GM23338 (cell line): Measurements from ENCODE around the gene RNF32.

Source experiments
- EZH2 ChIP-seq: fragments of 200-600 bp; sonication (generic); IDR thresholded peaks from one replicate; pipeline ENCODE4 v1.8.0; 2017; ENCODE audit warnings: antibody characterized with exemption, mild to moderate bottlenecking, low read depth; ENCODE audit not compliant: unreplicated experiment
- EZH2phosphoT487 ChIP-seq: fragments of 200-600 bp; sonication (generic); IDR thresholded peaks from one replicate; pipeline ENCODE4 v1.8.1; 2018; ENCODE audit warnings: antibody characterized with exemption; ENCODE audit not compliant: unreplicated experiment
- JUNB ChIP-seq: IDR thresholded peaks from one replicate; pipeline ENCODE4 v1.6.1; 2016; ENCODE audit warnings: antibody characterized with exemption; ENCODE audit not compliant: unreplicated experiment
- NANOG ChIP-seq: IDR thresholded peaks from 2 replicates; pipeline ENCODE4 v1.6.1; 2016; ENCODE audit warnings: antibody characterized with exemption, borderline replicate concordance
- POLR2AphosphoS5 ChIP-seq: IDR thresholded peaks from 2 replicates; pipeline ENCODE4 v1.6.1; 2016; ENCODE audit warnings: antibody characterized with exemption, low read depth
- ZNF331 ChIP-seq: fragments of 250-450 bp; sonication (Bioruptor Pico); IDR thresholded peaks from 2 replicates; pipeline ENCODE4 v1.5.0; 2020; ENCODE audit warnings: low read depth, mild to moderate bottlenecking, moderate library complexity
- TF ChIP-seq, protein P1 (sequence below), 2 experiments: fragments of 200-600 bp in 1 of 2; sonication (generic) in 1 of 2; conservative IDR thresholded peaks; 2 replicates each; pipeline versions ENCODE4 v1.5.1 to v1.6.1; 2016 to 2017; ENCODE audit warnings: antibody characterized with exemption in 2 of 2, low read depth in 2 of 2, mild to moderate bottlenecking in 2 of 2, moderate library complexity in 1 of 2
- TF ChIP-seq, protein P2 (sequence below): IDR thresholded peaks from 2 replicates; pipeline ENCODE4 v1.6.1; 2016; ENCODE audit warnings: antibody characterized with exemption
- TF ChIP-seq, protein P3 (sequence below): IDR thresholded peaks from one replicate; pipeline ENCODE4 v1.6.1; 2018; ENCODE audit warnings: antibody characterized with exemption; ENCODE audit not compliant: unreplicated experiment
- TF ChIP-seq, protein P4 (sequence below): fragments of 250-450 bp; sonication (Bioruptor Pico); IDR thresholded peaks from 2 replicates; pipeline ENCODE4 v1.5.0; 2020; ENCODE audit warnings: mild to moderate bottlenecking, moderate library complexity

GRCh38 chr7:156621652-156622051 lies 18.9 kb upstream of the RNF32 start:
- TF ChIP-seq EZH2phosphoT487 (no peak), EZH2 (no peak), ZNF331 (CRISPR knock-in tag) (no peak), POLR2AphosphoS5 (no peak), JUNB (no peak), NANOG (no peak)
- TF ChIP-seq, protein P1, sequence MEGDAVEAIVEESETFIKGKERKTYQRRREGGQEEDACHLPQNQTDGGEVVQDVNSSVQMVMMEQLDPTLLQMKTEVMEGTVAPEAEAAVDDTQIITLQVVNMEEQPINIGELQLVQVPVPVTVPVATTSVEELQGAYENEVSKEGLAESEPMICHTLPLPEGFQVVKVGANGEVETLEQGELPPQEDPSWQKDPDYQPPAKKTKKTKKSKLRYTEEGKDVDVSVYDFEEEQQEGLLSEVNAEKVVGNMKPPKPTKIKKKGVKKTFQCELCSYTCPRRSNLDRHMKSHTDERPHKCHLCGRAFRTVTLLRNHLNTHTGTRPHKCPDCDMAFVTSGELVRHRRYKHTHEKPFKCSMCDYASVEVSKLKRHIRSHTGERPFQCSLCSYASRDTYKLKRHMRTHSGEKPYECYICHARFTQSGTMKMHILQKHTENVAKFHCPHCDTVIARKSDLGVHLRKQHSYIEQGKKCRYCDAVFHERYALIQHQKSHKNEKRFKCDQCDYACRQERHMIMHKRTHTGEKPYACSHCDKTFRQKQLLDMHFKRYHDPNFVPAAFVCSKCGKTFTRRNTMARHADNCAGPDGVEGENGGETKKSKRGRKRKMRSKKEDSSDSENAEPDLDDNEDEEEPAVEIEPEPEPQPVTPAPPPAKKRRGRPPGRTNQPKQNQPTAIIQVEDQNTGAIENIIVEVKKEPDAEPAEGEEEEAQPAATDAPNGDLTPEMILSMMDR (conservative IDR thresholded peaks at IDR 0.05; ENCODE audit: low read depth in 2 of 2): no peak
- TF ChIP-seq, protein P2, sequence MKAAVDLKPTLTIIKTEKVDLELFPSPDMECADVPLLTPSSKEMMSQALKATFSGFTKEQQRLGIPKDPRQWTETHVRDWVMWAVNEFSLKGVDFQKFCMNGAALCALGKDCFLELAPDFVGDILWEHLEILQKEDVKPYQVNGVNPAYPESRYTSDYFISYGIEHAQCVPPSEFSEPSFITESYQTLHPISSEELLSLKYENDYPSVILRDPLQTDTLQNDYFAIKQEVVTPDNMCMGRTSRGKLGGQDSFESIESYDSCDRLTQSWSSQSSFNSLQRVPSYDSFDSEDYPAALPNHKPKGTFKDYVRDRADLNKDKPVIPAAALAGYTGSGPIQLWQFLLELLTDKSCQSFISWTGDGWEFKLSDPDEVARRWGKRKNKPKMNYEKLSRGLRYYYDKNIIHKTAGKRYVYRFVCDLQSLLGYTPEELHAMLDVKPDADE: no peak
- TF ChIP-seq, protein P3, sequence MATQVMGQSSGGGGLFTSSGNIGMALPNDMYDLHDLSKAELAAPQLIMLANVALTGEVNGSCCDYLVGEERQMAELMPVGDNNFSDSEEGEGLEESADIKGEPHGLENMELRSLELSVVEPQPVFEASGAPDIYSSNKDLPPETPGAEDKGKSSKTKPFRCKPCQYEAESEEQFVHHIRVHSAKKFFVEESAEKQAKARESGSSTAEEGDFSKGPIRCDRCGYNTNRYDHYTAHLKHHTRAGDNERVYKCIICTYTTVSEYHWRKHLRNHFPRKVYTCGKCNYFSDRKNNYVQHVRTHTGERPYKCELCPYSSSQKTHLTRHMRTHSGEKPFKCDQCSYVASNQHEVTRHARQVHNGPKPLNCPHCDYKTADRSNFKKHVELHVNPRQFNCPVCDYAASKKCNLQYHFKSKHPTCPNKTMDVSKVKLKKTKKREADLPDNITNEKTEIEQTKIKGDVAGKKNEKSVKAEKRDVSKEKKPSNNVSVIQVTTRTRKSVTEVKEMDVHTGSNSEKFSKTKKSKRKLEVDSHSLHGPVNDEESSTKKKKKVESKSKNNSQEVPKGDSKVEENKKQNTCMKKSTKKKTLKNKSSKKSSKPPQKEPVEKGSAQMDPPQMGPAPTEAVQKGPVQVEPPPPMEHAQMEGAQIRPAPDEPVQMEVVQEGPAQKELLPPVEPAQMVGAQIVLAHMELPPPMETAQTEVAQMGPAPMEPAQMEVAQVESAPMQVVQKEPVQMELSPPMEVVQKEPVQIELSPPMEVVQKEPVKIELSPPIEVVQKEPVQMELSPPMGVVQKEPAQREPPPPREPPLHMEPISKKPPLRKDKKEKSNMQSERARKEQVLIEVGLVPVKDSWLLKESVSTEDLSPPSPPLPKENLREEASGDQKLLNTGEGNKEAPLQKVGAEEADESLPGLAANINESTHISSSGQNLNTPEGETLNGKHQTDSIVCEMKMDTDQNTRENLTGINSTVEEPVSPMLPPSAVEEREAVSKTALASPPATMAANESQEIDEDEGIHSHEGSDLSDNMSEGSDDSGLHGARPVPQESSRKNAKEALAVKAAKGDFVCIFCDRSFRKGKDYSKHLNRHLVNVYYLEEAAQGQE: no peak
- TF ChIP-seq, protein P4, sequence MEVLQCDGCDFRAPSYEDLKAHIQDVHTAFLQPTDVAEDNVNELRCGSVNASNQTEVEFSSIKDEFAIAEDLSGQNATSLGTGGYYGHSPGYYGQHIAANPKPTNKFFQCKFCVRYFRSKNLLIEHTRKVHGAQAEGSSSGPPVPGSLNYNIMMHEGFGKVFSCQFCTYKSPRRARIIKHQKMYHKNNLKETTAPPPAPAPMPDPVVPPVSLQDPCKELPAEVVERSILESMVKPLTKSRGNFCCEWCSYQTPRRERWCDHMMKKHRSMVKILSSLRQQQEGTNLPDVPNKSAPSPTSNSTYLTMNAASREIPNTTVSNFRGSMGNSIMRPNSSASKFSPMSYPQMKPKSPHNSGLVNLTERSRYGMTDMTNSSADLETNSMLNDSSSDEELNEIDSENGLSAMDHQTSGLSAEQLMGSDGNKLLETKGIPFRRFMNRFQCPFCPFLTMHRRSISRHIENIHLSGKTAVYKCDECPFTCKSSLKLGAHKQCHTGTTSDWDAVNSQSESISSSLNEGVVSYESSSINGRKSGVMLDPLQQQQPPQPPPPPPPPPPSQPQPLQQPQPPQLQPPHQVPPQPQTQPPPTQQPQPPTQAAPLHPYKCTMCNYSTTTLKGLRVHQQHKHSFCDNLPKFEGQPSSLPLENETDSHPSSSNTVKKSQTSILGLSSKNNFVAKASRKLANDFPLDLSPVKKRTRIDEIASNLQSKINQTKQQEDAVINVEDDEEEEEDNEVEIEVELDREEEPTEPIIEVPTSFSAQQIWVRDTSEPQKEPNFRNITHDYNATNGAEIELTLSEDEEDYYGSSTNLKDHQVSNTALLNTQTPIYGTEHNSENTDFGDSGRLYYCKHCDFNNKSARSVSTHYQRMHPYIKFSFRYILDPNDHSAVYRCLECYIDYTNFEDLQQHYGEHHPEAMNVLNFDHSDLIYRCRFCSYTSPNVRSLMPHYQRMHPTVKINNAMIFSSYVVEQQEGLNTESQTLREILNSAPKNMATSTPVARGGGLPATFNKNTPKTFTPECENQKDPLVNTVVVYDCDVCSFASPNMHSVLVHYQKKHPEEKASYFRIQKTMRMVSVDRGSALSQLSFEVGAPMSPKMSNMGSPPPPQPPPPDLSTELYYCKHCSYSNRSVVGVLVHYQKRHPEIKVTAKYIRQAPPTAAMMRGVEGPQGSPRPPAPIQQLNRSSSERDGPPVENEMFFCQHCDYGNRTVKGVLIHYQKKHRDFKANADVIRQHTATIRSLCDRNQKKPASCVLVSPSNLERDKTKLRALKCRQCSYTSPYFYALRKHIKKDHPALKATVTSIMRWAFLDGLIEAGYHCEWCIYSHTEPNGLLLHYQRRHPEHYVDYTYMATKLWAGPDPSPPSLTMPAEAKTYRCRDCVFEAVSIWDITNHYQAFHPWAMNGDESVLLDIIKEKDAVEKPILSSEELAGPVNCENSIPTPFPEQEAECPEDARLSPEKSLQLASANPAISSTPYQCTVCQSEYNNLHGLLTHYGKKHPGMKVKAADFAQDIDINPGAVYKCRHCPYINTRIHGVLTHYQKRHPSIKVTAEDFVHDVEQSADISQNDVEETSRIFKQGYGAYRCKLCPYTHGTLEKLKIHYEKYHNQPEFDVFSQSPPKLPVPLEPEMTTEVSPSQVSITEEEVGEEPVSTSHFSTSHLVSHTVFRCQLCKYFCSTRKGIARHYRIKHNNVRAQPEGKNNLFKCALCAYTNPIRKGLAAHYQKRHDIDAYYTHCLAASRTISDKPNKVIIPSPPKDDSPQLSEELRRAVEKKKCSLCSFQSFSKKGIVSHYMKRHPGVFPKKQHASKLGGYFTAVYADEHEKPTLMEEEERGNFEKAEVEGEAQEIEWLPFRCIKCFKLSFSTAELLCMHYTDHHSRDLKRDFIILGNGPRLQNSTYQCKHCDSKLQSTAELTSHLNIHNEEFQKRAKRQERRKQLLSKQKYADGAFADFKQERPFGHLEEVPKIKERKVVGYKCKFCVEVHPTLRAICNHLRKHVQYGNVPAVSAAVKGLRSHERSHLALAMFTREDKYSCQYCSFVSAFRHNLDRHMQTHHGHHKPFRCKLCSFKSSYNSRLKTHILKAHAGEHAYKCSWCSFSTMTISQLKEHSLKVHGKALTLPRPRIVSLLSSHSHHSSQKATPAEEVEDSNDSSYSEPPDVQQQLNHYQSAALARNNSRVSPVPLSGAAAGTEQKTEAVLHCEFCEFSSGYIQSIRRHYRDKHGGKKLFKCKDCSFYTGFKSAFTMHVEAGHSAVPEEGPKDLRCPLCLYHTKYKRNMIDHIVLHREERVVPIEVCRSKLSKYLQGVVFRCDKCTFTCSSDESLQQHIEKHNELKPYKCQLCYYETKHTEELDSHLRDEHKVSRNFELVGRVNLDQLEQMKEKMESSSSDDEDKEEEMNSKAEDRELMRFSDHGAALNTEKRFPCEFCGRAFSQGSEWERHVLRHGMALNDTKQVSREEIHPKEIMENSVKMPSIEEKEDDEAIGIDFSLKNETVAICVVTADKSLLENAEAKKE (CRISPR knock-in tag): no peak
